NCI-H2196 (cell line): ENCODE data around the gene NHLRC4.

Experiments
- DNase-seq: peaks from one replicate; lab custom pipeline; 2025; ENCODE audit not compliant: unreplicated experiment; lab: John Stamatoyannopoulos, UW

NHLRC4 gene

DNA sequence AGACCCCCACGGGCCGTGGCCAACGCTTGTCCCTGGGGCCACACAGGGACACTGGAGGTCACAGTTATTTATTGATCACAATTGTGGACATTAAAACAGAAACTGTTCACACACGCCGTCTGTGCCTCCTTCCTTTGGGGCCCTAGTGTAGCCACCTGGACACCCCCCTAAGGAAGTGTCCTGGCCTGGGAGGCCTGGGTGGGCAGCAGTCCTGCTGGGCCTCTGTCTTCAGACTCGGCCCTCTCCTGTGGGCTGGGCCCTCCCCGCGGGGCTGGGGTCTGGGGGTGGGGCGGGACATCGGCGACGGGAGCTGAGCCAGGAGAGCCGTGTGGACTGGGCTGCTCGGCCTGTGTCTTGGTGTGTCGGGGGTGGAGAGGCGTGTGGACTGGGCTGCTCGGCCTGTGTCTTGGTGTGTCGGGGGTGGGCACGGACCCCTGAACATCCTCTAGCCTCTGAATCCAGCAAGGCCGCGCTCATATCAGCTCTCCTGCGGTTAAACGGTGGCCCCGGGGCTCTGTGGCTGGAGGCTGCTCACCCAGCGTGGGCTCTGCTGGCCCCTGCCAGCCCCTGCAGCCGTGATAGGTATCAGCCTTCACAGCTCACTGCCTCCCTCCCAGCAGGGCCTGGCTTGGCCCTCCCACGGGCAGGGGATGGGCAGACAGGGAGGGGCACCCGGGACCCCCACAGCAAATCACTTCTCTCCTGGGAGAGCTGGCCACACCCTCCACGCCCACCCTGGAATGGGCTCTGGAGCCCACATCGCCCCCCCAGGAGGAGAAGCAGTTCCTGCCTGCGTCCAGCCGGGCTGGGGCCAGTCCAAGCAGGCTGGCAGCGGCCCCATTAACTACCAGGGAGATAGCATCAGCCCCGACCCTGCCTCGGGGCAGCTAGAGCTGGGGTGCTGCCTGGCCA is 1.1 kb upstream of the NHLRC4 start:
- DNase-seq: no peak

DNA sequence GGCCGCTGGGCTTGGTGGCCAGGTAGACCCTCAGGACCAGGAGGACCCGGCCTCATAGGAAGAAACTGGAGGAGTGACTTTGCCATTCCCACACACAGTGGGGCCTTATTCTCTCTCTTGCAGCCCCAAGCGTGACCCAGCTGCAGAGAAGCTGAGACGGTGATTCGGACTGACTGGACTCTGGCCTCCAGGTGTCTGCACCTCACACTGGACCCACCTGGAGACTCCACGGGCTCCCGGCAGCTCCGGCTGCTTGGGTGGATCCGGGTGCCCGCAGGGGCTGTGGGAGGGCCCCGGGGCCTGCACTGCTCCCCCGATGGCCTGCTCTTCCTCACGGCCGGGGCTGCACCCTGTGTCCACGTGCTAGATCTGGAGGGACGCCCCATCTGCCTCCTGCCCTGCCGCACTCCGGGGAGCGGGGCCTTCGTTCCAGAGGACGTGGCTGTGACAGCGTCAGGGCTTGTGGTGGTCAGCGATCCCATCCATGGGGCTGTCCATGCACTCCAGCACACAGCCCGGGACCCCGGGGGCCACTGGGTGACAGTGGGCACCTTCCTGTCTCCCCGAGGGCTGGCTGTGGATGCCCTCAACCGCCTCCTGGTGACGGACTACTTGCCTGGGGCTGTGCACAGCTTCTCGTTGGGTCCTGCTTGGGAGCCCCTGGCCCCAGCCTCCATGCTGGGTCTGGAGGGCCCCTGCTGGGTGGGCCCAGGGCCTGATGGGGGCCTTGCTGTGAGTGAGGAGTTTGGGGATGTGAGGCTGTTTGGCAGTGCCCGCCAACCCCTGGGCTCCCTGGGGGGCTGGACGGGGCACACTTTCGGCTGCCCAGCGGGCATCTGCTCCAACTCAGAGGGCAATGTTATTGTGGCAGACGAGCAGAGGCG is 810 bp downstream of the NHLRC4 start:
- DNase-seq: no peak

DNA sequence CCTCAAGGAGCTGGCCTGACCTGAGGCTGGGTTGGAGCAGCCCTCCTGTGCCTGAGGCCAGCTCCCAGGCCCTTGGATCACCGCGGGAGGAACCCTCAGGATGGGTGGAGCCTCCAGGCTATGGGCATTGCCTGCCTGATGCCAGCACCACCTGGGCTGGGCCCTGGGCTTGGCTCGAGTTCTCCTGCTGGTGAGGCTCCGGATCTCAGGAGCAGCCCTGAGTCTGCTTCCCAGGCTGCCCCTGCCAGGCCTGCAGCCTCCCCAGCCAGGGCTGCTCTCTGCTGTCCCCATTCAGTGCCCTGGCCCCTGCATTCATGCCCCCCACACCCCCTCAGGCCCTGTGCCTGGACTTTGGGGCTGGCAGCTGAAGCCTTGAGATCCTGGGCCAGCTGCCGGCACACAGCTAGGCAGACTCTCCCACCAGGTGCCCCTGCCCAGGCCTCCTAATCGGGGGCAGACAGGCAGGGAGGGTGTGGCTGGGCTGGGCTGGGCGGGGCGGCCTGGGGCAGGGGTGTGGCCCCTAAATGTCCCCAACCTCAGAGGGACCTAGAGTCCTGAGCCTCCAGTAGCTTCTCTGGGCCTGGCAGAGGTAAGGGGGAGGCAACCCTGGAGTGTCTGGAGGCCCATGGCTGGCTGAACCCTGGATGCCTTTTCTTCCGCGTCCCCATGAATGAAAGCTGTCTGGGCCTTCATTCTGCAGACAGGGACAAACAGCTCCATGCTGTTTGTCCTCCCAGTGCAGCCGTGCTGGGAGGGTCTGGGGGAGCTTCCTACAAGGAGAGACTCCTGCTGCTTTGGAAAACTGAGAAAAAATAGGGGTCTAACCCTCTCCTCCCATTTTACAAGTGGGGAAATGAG is 1.8 kb downstream of the NHLRC4 start:
- peak; percentile 22 for DNase-seq

DNA sequence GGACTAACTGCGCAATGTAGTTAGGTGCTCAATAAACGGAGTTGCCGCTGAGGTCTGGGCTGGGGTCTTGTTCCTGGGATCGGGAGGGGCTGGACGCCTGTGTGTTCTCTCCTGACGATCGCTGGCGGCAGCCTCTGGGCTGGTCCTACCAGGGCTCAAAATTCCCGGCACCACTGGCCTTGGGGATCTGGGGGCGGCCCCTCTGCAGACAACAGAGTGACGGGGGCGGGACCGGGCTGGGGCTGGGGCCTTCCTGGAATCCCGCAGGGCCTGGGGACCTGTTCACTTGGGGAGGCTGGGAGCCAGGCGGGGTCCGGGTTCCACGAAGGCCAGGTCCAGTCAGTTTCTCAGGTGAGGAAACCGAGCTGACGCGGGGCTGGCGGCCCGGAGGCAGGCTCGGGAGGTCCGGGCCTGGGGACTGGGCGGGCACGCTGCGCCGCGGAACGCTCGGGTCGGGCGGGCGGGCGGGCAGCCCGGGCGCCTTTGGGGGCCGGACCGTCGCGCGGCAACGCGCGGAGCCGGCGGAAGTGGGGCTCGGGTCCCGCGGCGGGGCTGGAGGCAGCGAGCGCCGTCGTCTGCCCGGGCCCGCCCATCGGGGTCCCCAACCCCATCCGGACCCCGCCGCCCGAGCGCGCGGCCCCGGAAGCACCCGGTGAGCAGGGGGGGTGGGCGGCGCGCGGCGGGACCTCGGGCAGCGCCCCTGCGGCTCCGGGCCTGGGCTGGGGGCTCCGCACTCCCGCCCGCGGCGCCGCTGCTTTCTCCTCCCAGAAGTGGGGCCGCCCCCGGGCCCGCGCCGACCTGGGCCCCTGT is 2.8 kb downstream of the NHLRC4 start, which contains the start of gene PIGQ:
PIGQ (plus strand) TSS at position 524 of the 810 bp plus-strand sequence. CDS start 4,107 bp downstream, outside the sequence.
- peak; percentile 52 for DNase-seq

DNA sequence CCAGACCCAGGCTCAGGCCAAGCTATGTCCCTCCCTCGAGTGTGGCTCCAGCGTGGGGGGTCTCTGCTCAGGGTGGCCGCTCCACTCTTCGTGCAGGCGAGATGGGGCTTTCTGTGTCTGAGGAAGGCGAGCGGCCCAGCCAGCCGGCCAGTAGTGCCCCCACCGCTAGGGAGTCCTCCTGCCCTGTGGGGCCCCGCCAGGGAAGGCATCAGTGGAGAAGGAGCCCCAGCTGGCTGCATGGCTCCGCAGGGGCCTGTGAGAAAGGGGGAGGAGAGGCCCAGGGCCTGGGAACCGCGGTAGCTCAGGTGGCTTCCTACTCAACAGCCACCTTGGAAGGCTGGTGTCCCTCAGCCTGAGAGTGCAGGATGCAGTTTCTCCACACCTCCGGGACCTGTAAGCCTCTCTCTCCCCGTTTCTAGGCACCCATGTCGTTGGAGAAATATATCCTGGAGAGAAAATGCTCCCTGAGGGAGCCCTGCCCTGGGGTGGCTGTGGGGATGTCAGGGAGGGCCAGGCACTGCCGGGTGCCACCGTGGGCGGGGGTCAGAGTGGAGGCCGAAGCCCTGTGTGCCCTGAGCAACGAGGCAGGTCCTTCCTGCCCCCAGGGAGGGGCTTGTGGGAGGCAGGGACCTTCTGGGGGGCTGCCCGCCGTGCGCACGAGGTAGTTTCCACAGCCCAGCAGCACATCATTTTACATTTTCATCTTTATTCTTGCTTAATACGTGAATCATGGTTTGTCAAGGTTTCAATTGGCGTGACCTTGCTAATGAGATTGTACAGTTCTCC is 6.3 kb downstream of the NHLRC4 start:
- DNase-seq: no peak

DNA sequence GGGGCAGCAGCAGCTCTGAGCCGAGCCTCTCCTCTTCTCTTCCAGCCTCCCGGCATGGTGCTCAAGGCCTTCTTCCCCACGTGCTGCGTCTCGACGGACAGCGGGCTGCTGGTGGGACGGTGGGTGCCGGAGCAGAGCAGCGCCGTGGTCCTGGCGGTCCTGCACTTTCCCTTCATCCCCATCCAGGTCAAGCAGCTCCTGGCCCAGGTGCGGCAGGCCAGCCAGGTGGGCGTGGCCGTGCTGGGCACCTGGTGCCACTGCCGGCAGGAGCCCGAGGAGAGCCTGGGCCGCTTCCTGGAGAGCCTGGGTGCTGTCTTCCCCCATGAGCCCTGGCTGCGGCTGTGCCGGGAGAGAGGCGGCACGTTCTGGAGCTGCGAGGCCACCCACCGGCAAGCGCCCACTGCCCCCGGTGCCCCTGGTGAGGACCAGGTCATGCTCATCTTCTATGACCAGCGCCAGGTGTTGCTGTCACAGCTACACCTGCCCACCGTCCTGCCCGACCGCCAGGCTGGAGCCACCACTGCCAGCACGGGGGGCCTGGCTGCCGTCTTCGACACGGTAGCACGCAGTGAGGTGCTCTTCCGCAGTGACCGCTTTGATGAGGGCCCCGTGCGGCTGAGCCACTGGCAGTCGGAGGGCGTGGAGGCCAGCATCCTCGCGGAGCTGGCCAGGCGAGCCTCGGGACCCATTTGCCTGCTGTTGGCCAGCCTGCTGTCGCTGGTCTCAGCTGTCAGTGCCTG is 7.4 kb downstream of the NHLRC4 start:
- DNase-seq: no peak

DNA sequence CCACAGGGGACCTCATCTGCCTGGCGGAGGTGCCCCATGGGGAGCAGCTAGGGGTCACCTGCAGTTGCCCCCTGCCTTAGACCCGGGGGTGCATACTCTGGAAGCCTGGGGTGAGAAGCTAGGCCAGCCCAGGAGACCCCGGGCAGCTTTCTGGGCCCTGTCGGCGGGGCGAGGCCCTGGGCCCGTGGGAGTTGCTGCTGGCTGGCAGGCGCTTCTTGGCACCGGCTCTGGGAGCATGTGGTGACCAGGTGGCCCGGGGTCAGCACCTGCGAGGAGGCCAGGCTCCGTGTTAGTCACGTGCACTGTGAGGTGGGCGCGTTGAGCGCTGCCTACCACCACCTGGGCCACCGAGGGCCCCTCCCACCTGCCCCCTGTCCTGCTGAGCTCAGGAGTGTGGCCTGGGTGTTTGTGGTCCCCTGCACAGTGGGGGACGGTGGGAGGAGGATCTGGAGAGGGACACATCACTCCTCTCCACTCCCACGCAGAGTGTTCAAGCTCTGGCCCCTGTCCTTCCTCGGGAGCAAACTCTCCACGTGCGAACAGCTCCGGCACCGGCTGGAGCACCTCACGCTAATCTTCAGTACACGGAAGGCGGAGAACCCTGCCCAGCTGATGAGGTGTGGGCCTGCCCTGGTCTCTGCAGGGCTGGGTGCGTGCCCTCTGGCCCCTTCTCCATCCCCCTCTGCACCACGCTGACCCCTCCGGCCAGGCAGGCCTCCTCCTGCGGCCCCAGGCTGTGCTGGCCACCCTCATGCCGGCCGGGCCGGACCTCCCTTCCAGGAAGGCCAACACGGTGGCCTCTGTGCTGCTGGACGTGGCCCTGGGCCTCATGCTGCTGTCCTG is 8.8 kb downstream of the NHLRC4 start:
- no peak for DNase-seq

DNA sequence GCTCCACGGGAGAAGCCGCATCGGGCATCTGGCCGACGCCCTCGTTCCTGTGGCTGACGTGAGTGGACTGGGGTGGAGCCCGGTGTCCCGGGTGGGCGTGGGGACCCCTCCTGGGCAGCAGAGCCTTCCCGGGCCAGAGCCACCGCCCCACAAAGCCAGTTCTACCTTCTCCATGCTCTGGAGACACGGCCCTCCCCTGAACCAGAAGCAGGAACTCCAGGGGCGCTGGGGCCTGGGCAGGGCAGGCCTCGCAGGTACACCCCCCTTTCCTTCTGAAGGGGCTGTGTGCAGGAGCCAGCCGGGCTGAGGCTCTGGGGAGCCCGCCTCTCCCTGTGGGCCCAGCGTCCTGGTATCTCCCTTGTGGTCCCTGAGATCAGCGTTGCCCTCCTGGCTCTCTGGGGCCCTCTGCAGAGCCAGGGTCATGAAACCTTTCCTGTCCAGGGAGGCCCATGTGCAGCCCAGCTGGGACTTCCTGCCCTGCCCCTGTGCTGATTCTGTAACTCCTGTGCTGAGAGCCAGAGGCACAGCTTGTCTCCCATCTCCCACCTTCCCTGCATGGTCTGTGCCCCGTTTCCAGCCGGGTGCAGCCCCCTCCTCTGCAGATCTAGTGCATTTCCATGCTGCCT is 9.5 kb downstream of the NHLRC4 start:
- no peak for DNase-seq

DNA sequence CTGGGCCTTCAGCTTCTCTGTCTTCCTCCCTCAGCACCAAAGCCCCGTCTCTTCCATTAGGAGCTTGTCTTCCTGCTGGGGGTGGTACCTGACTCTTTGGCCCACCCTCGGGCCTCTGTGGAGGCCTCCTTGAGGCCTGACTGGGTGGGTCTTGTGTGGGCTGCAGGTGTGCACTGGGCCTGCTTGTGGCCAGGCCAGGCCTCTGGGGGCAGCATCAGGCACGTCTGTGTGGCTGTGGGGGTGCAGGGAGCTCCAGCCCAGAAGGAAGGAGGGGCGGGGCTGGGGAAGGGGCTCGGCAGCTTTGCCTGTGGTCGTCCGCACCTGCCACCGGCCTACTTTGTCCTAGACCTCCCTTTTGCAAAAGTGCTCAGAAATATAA is 10.0 kb downstream of the NHLRC4 start:
- DNase-seq: no peak

DNA sequence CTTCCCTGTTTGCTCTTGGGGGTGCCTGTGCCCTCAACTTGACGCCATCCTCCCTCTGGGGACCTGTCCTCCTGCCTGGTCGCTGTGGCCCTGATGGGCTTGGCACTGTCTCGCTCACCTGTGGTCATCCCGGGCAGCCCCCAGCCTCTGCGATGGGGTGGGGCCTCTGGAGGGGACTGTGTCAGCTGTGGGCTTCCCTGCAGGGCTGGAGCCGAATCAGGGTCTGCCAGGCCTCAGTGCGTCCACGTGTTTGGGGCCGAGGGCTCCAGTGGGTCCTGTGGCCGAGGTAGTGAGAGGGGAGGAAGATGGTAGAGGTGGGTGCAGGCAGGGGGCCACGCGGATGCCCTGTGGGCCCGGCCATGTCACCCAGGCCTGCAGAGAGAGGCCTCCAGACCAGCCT is 11.0 kb downstream of the NHLRC4 start:
- DNase-seq: no peak

DNA sequence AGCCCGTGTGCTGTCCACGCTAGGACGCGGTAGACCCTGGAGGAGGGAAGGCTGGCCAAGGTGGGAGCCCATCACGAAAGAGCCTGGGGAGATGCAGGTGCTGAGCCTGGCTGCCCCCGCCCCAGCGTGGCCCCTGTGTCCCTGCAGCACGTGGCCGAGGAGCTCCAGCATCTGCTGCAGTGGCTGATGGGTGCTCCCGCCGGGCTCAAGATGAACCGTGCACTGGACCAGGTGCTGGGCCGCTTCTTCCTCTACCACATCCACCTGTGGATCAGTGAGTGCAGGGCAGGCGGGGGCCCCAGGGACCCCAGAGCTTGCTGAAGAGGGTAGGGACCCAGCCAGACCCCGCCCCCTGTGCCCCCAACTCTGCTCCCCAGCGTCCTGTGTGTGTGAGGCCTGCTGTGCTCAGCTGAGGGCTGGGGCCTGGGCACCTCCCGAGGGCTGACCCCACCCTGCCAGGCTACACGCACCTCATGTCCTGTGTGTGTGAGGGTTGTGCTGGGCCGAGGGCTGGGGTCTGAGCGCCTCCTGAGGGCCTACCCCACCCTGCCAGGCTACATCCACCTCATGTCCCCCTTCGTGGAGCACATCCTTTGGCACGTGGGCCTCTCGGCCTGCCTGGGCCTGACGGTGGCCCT is 11.5 kb downstream of the NHLRC4 start:
- no peak for DNase-seq

DNA sequence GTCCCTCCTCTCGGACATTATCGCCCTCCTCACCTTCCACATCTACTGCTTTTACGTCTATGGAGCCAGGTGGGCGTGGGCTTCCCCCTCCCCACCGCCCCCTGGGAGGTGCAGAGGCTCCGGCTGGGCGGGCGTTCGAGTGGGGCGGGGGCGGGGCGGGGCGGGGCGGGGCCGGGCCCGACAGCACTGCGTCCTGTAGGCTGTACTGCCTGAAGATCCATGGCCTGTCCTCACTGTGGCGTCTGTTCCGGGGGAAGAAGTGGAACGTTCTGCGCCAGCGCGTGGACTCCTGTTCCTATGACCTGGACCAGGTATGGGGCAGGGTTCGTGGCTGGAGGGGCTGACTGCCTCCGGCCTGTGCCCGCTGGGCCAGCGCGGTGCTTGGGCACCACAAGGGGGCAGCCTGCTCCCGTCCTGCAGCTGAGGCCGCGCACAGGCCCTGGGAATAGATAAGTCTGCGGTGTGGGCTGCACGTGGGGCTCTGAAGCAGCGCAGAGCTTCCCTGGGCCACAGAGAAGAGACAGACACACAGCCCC is 12.1 kb downstream of the NHLRC4 start:
- DNase-seq: peak; percentile 30

DNA sequence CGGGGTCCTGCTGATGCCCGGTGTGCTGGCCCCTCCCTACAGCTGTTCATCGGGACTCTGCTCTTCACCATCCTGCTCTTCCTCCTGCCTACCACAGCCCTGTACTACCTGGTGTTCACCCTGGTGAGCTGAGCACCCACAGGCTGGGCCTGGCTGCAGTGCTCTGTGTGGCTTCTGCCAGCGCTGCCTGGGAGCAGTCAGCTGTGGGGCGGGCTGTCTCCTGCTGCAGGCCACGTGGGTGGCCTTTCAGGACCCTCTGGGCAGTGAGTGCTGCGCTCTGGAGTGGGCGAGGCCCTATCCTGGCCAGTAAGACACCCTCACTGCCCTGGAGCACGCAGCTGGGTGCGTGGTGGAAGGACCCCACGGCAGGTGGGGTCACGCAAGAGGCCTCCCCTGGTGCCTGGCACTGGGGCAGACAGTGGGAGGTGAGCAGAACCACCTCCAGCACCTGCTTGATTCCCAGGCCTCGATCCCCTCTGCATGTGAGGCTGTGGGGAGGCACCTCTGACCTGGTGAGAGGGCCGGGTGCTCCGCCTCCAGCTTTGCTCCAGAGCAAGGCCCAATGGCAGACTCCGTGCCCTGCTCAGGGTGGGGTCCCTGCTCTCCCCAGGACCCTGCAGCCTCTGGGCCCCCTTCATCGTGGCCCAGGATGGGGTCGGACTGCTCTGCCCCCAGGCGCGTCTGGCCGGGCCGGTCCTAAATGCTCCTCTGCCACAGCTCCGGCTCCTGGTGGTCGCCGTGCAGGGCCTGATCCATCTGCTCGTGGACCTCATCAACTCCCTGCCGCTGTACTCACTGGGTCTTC is 13.5 kb downstream of the NHLRC4 start:
- no peak for DNase-seq

DNA sequence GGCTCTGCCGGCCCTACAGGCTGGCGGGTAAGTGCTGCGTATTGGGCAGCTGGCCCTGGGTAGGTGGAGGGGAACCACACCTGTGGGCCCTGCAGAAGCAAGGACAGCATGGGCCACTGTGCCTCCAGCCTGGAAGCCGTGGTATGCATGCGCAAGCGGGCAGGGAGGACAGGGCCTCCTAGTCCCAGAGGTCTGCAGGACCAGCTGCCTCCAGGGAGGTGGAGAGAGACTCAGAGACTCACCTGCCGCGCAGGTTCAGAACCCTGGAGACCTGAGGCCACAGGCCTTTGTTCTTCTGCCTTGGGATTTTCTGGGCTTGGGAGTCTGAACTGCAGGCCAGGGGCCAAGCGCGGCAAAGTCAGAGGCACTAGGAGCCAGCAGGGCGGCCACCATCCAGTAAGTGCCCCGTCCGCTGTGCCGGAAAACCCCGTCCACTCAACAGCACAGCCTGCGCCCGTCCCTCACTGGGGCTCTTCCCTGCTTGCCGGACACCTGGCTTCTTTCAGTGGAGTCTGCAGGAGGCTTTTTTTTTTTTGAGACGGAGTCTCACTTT is 14.2 kb downstream of the NHLRC4 start:
- DNase-seq: no peak

DNA sequence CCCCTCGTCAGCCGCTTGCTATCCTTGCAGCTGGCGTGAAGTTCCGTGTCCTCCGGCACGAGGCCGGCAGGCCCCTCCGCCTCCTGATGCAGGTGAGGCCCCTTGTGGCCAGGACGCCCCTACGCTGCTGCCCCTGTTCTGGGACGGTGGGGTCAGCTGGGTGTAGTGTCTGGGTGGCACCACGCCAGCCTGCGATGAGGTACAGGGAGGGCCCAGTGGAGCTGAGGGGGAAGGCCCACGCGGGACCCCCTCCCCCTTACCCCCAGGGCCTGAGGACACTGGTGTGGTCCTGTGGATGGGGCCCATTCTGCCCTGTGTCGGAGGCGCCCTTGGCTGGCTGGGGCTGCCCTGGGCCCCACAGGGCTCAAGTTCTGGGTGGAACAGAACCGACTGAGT is 15.4 kb downstream of the NHLRC4 start:
- no peak for DNase-seq
